SK-N-MC (cell line): ENCODE data around the gene CACNA1H.

Experiments
- DNase-seq: peaks from one replicate; pipeline ENCODE4 v3.0.0-alpha.2; 2011; ENCODE audit warnings: low read depth, low spot score
- H3K27ac ChIP-seq: fragments of 200-600 bp; sonication (generic); 2 replicates; pipeline ENCODE4 v1.5.1; 2016; ENCODE audit warnings: mixed run types
- H3K36me3 ChIP-seq: fragments of 200-600 bp; sonication (generic); 2 replicates; pipeline ENCODE4 v1.6.1; 2017; ENCODE audit warnings: antibody characterized with exemption, low read length, mixed read lengths; ENCODE audit not compliant: insufficient read depth
- H3K4me3 ChIP-seq: fragments of 200-600 bp; sonication (generic); 2 replicates; pipeline ENCODE4 v1.5.1; 2016
- H3K9ac ChIP-seq: fragments of 200-600 bp; sonication (generic); 2 replicates; pipeline ENCODE4 v1.8.0; 2017; ENCODE audit warnings: mixed run types, mixed read lengths; ENCODE audit not compliant: insufficient read length
- H3K9me3 ChIP-seq: fragments of 200-600 bp; sonication (generic); 2 replicates; pipeline ENCODE4 v1.6.1; 2017; ENCODE audit warnings: low read depth, mild to moderate bottlenecking, antibody characterized with exemption, low read length, moderate library complexity, mixed read lengths
- EZH2 ChIP-seq: fragments of 200-600 bp; sonication (generic); IDR thresholded peaks from one replicate; pipeline ENCODE4 v1.6.1; 2017; ENCODE audit warnings: antibody characterized with exemption
- FOXP2 ChIP-seq: optimal IDR thresholded peaks from 2 replicates; pipeline ENCODE3; 2011; ENCODE audit warnings: mild to moderate bottlenecking, moderate library complexity; ENCODE audit not compliant: insufficient read depth; ENCODE audit errors: extremely low read length, control extremely low read depth
- POLR2AphosphoS5 ChIP-seq: IDR thresholded peaks from 2 replicates; pipeline ENCODE4 v1.6.1; 2012; ENCODE audit warnings: mild to moderate bottlenecking, low read depth, low read length, borderline replicate concordance

CACNA1H gene

DNA sequence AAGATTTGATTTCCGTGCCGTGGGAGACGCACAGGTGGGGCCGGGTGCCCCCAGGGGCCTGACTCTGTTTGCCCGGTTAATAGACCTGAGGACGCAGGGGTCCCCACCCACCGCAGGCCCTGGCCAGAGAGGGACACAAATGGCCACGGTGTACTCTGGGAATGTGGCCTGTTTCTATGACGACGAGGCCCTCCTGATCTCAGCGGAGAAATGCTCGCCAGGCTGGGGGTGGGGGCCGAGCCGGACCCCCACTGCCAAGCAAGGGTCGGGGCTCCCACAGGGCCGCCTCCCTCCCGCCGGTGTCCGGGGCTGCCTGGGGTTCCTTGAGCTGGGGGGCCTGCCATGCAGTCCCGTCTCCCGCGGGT is 32.3 kb upstream of the CACNA1H start:
- TF ChIP-seq FOXP2: no peak
- TF ChIP-seq EZH2: peak; percentile 18
- no peak for TF ChIP-seq POLR2AphosphoS5
- Histone ChIP-seq H3K4me3 (no peak overlapping the region), H3K9ac (no peak overlapping the region), H3K36me3 (no peaks in the 10 kb centered on the region), H3K27ac (no peak overlapping the region), H3K9me3 (no peaks in the 10 kb centered on the region)
- DNase-seq: no peak

- no peak overlapping the region for H3K4me3 ChIP-seq
- no peak overlapping the region for H3K27ac ChIP-seq
- no peaks in the 10 kb centered on the region for H3K36me3 ChIP-seq
- H3K9me3 ChIP-seq: no peaks in the 10 kb centered on the region
- H3K9ac ChIP-seq: no peak overlapping the region
- DNase-seq: no peak
- TF ChIP-seq FOXP2: no peak
- no peak for TF ChIP-seq POLR2AphosphoS5
- TF ChIP-seq EZH2: no peak
Measured at GRCh38 chr16:1121009-1121408, 31.9 kb upstream of the CACNA1H start.

GRCh38 chr16:1121601-1122397 is 31.1 kb upstream of the CACNA1H start:
- Histone ChIP-seq H3K9ac (no peak overlapping the region), H3K36me3 (no peaks in the 10 kb centered on the region), H3K9me3 (no peaks in the 10 kb centered on the region), H3K27ac (no peak overlapping the region), H3K4me3 (no peak overlapping the region)
- TF ChIP-seq EZH2: no peak
- TF ChIP-seq FOXP2: no peak
- no peak for TF ChIP-seq POLR2AphosphoS5
- DNase-seq: no peak

DNA sequence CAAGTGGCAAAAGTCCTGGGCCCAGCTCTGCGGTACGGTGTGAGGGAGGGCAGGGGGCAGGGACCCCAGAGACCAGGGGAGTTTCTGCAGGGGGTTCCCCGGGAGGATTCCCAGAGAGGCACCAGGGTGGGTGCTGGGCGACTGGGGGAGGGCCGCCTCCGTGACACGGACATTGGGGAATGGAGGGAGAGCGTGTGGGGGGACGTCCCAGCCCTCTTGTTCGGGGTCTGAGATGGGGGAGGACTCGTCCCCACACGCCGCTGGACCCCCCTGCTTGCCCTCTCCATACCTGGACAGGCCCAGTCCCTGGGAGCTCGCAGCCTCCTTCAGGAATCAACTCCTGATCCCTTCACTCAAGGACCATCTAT is 30.5 kb upstream of the CACNA1H start:
- no peaks in the 10 kb centered on the region for H3K9me3 ChIP-seq
- H3K9ac ChIP-seq: no peak overlapping the region
- H3K36me3 ChIP-seq: no peaks in the 10 kb centered on the region
- no peak overlapping the region for H3K4me3 ChIP-seq
- no peak overlapping the region for H3K27ac ChIP-seq
- TF ChIP-seq POLR2AphosphoS5 (no peak), FOXP2 (no peak), EZH2 (no peak)
- no peak for DNase-seq

DNA sequence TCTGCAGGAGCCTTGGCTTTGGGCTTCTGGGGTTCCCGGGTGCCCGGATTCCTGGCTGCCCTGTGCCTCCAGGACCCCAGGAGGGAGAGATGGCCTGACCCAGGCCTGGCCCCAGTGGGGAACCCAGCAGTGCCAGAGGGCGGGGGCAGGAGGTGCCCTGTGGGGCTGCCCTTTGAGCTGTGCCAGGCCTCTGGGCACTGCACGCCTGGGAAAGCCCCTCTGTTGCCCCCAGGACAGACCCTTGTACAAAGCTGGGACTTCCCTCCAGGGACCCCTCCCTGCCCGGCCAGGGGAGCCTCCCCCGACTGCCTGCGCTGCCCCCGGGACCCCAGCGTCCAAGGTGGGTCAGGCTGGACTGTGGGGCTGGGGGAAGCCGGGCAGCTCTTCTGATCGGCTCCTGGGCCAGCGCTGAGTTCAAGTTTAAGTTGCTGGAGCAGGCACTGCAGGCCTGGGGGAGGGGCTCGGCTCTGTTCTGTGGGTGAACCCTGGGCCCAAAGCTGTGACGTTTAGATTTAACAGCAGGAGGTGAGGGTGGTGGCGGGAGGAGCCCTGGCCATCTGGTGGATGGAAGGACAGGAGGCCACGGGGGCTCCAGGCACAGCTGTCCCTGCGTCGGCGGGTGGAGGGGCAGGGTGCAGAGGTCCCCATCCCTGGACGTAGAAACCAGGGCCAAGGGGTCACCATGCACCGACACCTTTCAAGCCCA is 29.2 kb upstream of the CACNA1H start:
- no peak overlapping the region for H3K27ac ChIP-seq
- no peak for DNase-seq
- H3K9ac ChIP-seq: no peak overlapping the region
- TF ChIP-seq EZH2 (no peak), POLR2AphosphoS5 (no peak), FOXP2 (no peak)
- H3K36me3 ChIP-seq: no peaks in the 10 kb centered on the region
- no peak overlapping the region for H3K4me3 ChIP-seq
- H3K9me3 ChIP-seq: no peaks in the 10 kb centered on the region

GRCh38 chr16:1124291-1124690 is 28.6 kb upstream of the CACNA1H start:
- DNase-seq: no peak
- TF ChIP-seq POLR2AphosphoS5: no peak
- no peak for TF ChIP-seq EZH2
- TF ChIP-seq FOXP2: no peak
- H3K27ac ChIP-seq: no peak overlapping the region
- no peak overlapping the region for H3K9ac ChIP-seq
- no peaks in the 10 kb centered on the region for H3K36me3 ChIP-seq
- no peak overlapping the region for H3K4me3 ChIP-seq
- no peaks in the 10 kb centered on the region for H3K9me3 ChIP-seq

GRCh38 chr16:1124795-1125194 is 28.1 kb upstream of the CACNA1H start:
- no peak for TF ChIP-seq POLR2AphosphoS5
- TF ChIP-seq EZH2: no peak
- no peak for TF ChIP-seq FOXP2
- DNase-seq: no peak
- Histone ChIP-seq H3K4me3 (no peak overlapping the region), H3K9ac (no peak overlapping the region), H3K27ac (no peak overlapping the region), H3K9me3 (no peaks in the 10 kb centered on the region), H3K36me3 (no peaks in the 10 kb centered on the region)

GRCh38 chr16:1125471-1125870 is 27.4 kb upstream of the CACNA1H start:
- H3K4me3 ChIP-seq: no peak overlapping the region
- H3K36me3 ChIP-seq: no peaks in the 10 kb centered on the region
- DNase-seq: no peak

GRCh38 chr16:1126044-1126443 is 26.9 kb upstream of the CACNA1H start:
- DNase-seq: no peak
- no peaks in the 10 kb centered on the region for H3K9me3 ChIP-seq
- TF ChIP-seq POLR2AphosphoS5: no peak
- no peak overlapping the region for H3K9ac ChIP-seq
- H3K27ac ChIP-seq: no peak overlapping the region
- no peaks in the 10 kb centered on the region for H3K36me3 ChIP-seq
- H3K4me3 ChIP-seq: no peak overlapping the region

More at GRCh38 chr16:1125471-1125870, 27.4 kb upstream of the CACNA1H start:
- Histone ChIP-seq H3K9me3 (no peaks in the 10 kb centered on the region), H3K27ac (no peak overlapping the region), H3K9ac (no peak overlapping the region)
- TF ChIP-seq EZH2: no peak
- no peak for TF ChIP-seq FOXP2
- no peak for TF ChIP-seq POLR2AphosphoS5
